ENCODE results near the gene KDELR1. TPM values are rescaled to one million over a fixed set of nuclear protein-coding genes. Genes with fewer than 3 reads are reported as not detected.

Gene KDELR1
- total RNA-seq, 1 experiment from 2014 or later, result 198 TPM

GRCh38 chr19:48346191-48346590 is 45.2 kb downstream of the KDELR1 start:
- Mint-ChIP-seq H3K9me3 (no peaks in the 10 kb centered on the region), H3K4me1 (peaks cover 2 to 6% of the 10 kb centered on the region in 2 experiments; a peak in 3 of 4 replicates), H3K27me3 (ENCODE audit: low read depth) (no peaks in the 10 kb centered on the region), H3K4me3 (no peak overlapping the region), H3K27ac (no peak overlapping the region), H3K36me3 (ENCODE audit: insufficient read depth in 1 of 3, low read depth in 3 of 3) (peaks cover 0 to 4% (median 0%) of the 10 kb centered on the region in 3 experiments; a peak in 2 of 7 replicates)
- Histone ChIP-seq H4K5ac (ENCODE audit: insufficient read length, low read depth, low read length) (no peak overlapping the region), H3K4ac (ENCODE audit: low read depth, low read length) (no peak overlapping the region), H3K27me3 (ENCODE audit: insufficient read depth, low read length) (no peaks in the 10 kb centered on the region), H3K14ac (ENCODE audit: insufficient read depth, low read length) (no peak overlapping the region), H2BK120ac (ENCODE audit: low read depth, low read length, poor library complexity, severe bottlenecking) (no peak overlapping the region), H2AFZ (ENCODE audit: low read length) (no peak overlapping the region), H3T11ph (ENCODE audit: low read length) (no peak overlapping the region), H4K20me1 (ENCODE audit: control insufficient read depth, insufficient read depth, insufficient read length) (no peaks in the 10 kb centered on the region), H4K8ac (replicated peaks; ENCODE audit: insufficient read length, low read depth, low read length) (no peak overlapping the region), H3K79me2 (ENCODE audit: insufficient read depth, low read length) (no peaks in the 10 kb centered on the region), H4K91ac (ENCODE audit: insufficient read length, low read depth, low read length) (no peak overlapping the region), H3K4me2 (ENCODE audit: insufficient read depth, insufficient read length, low read length) (no peak overlapping the region), H3K18ac (ENCODE audit: insufficient read length, low read depth, low read length) (no peak overlapping the region), H2BK5ac (ENCODE audit: insufficient read length, low read length) (no peak overlapping the region), H3K79me1 (ENCODE audit: insufficient read depth, low read depth, low read length, poor library complexity, severe bottlenecking) (no peaks in the 10 kb centered on the region), H2BK12ac (ENCODE audit: insufficient read length, low read depth, low read length) (no peak overlapping the region), H2BK20ac (ENCODE audit: low read depth, low read length, poor library complexity, severe bottlenecking) (no peak overlapping the region), H3K9ac (ENCODE audit: extremely low read depth, insufficient read length, low read length) (no peak overlapping the region), H3K4me1 (ENCODE audit: insufficient read depth, low read length) (no peaks in the 10 kb centered on the region), H3K23ac (ENCODE audit: insufficient read length, low read depth, low read length) (no peak overlapping the region), H3K27ac (ENCODE audit: insufficient read length, low read depth, low read length) (no peak overlapping the region), H2AK5ac (ENCODE audit: insufficient read length, low read length) (no peak overlapping the region), H3K23me2 (ENCODE audit: insufficient read length, low read depth, low read length, poor library complexity, severe bottlenecking) (no peaks in the 10 kb centered on the region), H3K56ac (ENCODE audit: insufficient read length, low read depth, low read length) (no peak overlapping the region), H3K9me3 (ENCODE audit: control insufficient read depth, low read depth, low read length) (no peaks in the 10 kb centered on the region), H2BK15ac (ENCODE audit: low read depth, low read length) (no peak overlapping the region)
- WGBS (ENCODE audit: extremely low coverage, insufficient read length, low lambda C conversion rate), result no CpG with 5 or more reads among the region's 2 CpGs
- no peak for DNase-seq
- TF ChIP-seq CTCF (conservative IDR thresholded peaks at IDR 0.05), result no peak
